HG02852 (cell line): ENCODE measurements around the gene MRPS27.

Experiments
- ATAC-seq: cut with Tn5 transposase; IDR thresholded peaks from one replicate; pipeline ENCODE4 v1.9.1; 2021; ENCODE audit warnings: mild to moderate bottlenecking, moderate library complexity; ENCODE audit not compliant: unreplicated experiment

The MRPS27 gene

DNA sequence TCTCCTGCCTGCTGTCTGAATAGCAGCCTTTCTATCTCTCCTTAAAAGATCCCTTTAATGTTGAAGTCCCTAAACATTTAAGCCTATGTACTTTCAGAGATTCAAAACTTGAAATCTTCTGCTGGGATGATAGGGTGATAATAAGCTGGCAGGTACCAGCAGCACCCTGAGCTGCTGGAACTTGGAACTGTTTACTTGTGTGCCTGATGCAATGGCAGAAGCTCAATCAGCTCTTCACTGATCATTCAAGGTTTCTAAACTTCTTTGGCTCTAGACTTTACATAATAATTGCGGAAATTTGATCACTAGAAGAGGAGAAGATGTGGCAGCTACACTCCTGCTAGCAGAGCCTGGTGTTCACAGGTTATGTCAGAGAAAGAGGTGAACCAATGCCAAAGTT lies 27.6 kb downstream of the MRPS27 start:
- ATAC-seq: no peak

DNA sequence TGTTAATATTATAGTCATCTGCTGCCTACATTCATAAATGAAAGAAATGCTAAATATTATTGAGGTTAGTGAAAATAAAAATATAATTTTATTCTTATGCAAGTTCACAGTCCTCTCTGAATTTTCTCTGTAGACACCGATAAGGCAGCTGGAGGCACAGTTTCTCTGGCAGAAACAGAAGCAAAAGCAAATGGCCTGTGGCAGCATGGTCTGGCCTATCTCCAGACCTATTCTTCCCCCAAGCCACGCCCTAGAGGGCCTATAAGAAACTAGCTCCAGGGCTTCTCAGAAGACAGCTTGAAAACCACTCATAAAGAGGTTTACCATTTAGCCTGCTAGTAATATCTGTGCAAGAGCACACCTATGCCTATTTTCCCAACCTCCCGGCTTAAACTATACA lies 28.4 kb downstream of the MRPS27 start:
- no peak for ATAC-seq

DNA sequence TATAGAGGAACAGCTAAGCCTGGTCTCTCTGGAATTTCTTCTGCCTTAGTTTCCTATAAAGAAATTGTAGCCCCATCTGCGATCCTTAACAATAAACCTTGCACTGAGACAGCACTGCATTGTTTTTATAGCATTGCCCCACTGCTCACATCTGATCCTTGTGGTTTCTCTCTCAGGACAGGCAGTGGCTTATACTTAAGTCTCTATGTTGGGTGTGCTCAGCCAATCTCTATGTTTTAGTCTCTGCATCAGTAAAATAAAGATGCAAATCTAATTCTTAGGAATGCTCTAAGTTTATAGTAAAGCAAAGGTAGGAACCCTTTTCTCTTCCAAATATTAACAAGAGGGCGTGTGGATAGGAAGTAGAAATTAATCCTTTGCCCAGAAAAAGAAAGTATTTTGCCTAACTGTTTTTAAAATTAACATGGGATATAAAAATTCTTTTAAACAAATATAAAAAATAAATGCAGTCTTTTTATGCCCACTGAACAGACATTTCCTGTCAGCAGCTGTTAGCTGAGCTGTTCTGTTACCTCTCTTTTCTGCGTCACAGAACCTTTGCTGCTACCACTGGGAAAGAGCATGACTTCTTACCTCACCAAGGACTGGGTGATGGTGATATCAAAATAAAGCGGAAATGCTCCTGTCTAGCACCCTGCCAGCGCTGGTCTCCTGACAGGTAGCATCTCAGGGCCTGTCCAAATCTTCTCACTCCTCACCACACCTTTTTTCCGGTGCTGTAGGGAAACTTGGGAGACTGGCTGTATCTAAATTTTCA lies 29.5 kb downstream of the MRPS27 start:
- ATAC-seq: no peak

DNA sequence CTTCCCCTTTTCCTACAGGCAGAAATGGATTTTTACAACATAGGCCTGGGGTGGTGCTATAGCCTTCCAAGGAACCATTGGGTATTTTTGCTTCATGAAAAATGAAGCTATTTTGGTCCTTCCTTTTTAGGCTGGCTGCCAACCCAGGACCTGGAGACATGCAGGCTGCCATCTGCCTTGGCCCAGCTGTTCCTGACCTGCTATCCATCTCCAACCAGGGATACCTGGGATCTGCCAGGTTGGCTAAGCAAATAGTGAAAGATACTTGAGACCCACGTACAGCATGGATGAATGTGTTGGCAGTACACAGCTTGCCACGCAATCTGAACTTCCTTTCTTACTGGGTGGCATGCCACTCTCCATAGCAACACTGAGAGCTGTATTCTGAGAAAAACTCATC lies 31.1 kb downstream of the MRPS27 start:
- no peak for ATAC-seq

DNA sequence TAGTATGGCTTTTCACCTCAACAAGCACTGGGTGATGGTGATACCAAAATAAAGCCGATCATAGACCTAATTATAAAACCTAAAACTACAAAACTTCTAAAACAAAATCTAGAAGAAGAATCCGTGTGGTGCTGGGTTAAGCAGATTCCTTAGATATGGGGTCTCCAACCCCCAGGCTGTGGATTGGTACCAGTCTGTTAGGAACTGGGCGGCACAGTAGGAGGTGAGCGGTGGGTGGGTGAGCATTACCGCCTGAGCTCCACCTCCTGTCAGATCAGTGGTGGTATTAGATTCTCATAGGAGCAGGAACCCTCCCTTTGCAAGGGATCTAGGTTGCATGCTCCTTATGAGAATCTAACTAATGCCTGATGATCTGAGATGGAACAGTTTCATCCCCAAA lies 33.2 kb downstream of the MRPS27 start:
- ATAC-seq: no peak

DNA sequence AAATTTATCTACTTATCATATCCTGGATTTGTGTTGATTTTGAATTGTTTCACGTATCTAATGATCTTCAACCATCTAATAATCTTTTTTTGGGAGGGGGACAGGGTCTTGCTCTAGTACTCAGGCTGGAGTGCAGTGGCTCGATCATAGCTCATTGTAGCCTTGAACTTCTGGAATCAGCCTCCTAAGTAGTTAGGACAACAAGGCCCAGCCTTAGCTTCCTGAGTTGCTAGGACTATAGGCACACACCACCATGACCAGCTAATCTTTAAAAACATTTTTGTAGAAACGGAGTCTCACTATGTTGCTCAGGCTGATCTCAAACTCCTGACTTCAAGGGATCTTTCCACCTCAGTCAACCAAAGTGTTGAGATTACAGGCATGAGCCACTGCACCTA lies 34.6 kb downstream of the MRPS27 start:
- no peak for ATAC-seq

DNA sequence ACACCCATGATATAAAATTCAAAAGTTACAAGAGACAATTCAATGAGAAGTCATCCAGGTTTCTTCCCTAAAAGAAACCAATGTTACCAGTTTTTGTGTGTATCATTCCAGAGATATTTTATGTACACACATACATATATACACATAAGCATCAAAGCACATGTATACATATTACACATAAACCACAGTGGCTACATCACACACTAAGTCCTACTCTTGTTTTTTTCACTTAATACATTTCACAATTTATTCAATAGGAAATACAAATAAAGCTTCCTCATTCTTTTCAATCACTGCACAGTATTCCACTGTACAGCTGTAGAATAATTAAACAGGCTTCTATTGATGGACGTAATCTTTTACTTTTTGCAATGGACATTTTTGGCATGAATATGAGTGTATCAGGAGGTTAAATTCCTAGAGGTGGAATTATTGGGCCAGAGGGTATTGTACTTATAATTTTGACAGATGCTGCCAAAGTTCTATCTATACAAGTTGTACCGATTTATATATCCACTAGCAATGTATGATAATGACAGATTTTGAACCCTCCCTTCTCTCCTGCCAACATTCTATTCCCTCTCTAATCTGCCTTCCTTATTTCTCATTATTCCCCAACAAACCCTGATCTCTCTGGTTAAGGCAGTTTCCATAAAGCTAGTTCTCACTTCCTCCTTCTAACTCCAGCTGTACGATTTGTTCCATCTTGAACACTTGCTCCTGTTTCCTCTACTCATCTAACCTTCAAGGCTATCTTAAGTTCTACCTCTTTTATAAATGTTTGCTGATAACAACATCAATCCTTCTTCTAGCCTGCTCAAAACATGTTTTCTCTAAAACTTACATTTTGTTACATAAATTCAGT lies 35.2 kb downstream of the MRPS27 start:
- no peak for ATAC-seq

DNA sequence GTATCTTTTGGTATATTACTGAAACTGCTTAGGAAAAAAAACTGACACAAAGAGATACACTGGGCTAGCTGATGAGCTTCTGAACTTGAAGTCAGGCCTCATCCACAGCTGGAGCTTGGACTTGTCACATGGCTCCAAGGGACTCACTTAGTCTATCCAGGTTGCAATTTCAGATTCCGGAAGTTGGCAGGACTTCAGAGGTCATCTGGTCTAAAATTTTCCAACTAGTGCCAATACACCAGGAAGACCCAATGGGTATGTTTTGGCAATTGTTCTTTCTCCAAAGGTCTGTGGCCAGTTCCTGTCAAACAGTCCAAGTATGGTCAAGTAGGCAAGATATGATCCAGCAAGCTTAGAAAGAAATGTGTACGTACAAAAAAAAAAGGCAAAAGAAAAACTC lies 36.7 kb downstream of the MRPS27 start:
- no peak for ATAC-seq

DNA sequence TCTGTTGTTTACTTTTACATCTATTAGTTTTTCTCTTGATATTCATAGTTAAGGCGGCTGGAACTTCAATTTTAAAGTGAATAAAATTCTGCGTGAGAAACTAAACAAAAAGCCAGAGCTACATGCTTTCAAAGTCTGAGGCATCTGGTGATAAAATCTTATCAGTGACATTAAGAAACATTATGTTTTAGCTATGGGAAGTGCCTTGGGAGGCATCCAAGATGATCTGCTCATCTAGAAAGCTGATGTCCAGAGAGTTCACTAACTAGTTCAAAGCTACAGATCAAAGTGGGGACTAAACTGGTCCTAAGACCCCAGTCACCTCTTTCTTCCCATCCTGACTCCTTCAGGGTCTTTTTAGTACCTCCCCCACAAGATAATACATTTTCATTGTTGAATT lies 37.2 kb downstream of the MRPS27 start:
- no peak for ATAC-seq

DNA sequence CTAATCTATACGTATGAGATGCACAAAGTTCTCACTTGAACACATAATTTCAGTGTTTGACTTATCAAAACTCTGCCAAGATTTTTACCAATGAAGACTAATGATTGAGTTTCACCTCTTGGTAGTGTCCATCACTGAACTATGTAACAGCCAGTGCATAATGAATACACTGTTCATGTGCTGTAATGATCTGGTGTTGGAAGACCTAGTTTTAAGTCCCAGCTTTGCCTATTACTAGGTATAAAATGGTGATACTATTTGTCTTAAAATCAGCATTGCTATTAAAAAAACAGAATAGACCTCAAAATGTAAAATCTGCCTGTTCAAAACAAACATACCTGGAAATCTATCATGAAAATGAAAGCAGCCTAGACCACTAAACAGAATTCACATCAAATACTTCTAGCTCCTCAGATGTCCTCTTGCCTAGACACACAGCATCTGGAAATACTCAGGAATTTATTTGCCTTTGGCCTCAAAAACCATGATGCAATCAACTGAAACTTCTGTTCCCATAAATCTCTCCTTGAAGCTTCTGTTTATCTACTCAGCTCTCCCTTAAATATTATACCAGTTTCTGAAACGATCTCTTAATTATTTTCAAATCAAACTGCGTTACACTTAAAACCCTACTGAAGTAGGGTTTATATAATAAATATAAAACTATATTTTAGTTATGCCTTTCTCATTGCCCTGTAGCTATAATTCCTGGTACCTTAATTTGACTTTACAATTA lies 38.1 kb downstream of the MRPS27 start:
- no peak for ATAC-seq

DNA sequence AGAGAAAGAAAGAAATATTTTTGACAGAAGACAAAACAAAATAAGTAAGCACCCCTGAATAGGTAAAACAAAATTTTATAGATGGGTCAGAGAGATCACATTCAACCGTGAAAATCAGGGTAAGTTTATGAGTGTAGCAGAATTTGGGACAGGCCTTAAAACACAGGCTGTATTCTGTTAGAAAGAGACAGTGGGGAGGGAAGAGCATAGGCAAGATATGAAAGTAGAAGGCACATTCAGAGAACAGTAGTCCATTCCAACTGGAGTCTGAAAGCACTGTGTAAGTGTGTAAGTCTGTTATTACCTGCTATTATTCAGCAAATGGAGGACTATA lies 38.6 kb downstream of the MRPS27 start:
- ATAC-seq: no peak

DNA sequence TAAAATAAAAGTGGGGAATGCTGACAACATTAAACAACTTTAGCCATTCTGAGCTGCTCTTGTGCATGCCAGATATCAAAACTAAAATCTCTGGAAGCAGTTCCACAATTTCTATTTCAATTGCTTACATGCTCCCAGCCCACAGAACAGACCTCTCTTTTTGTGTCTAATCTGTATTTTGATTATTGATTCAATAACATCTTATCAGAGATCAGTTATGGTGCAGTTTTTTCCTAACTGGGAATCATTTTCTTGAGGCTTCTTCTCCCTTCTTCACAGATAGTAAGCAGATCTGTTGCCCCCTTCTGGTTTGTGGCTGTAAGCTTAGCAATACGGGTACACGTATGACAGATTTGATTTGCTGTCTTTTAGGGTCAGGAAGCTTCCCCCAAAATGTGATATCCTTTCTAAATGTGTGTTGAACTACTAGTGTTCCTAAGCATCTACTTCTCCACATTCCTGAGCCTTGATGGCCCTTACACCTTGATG lies 39.4 kb downstream of the MRPS27 start:
- no peak for ATAC-seq

DNA sequence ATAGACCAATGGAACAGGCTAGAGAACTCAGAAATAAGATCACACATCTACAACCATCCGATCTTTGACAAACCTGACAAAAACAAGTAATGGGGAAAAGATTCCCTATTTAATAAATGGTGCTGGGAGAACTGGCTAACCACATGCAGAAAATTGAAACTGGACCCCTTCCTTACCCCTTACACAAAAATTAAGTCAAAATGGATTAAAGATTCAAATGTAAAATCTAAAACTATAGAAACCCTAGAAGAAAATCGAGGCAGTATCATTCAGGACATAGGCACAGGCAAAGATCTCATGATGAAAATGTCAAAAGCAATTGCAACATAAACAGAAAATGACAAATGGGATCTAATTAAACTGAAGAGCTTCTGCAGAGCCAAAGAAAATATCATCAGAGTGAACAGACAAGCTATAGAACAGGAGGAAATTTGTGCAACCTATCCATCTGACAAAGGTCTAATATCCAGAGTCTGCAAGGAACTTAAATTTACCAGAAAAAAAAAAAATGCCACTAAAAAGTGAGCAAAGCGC lies 43.8 kb downstream of the MRPS27 start:
- no peak for ATAC-seq

DNA sequence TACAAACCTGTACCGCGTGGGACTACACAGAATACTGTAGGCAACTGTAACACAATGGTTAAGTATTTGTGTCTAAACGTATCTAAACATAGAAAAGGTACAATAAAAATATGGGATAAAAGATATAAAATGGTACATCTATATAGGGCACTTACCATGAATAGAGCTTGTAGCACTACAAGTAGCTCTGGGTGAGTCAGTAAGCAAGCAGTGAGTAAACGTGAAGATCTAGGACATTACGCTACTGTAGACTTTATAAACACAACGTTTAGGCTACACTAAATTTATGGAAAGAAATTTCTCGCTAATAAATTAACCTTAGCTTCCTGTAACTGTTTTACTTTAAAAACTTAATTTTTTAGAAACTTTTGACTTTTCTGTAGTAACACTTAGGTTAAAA lies 46.5 kb downstream of the MRPS27 start:
- no peak for ATAC-seq

DNA sequence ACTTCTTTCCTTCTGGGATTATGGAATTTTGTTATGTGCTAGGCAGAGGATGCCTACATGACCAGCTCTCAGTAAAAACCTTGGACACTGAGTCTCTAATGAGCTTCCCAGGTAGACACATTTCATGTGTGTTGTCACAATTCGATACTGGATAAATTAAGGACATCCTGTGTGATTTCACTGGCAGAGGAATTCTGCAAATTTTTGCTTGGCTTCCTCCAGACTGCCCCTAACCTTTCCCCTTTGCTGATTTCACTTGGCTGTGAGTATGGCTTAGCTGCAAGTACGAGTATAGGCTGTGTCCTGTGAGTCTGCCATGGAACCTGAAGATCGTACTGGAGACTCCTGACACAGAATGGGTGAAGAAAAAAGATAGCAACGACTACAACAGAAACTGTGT lies 47.6 kb downstream of the MRPS27 start:
- ATAC-seq: no peak

DNA sequence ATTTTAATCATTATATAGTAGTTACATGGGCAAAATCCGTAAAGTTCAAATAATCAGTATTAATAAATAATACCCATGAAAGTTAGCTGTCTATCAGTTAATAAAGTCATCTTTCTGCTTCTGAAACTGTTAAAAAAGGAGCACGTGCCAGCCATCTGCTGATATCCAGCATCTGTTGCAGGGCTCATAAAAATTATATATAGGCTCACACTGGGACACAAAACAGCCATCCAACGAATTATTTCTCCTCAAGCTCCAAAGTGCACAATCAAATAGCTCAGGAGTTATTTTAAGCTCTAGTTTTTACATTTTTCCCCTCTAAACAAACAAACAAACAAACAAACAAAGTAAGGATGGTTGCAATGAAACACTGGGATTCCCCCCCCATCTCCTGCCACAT lies 48.3 kb downstream of the MRPS27 start:
- no peak for ATAC-seq

DNA sequence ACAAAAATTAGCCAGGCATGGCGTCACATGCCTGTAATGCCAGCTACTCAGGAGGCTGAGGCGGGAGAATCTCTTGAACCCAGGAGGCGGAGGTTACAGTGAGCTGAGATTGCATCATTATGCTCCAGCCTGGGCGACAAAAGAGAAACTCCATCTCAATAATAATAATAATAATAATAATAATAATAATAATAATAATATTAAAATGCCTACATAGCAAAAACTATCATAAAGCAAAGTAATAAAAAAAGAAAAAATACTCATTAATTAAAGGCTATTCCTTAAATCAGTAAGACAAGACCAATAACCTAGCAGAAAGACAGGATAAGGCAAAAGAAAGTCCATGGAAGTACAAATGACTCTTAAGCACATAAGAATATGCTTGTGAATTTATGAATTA lies 50.0 kb downstream of the MRPS27 start:
- ATAC-seq: no peak

DNA sequence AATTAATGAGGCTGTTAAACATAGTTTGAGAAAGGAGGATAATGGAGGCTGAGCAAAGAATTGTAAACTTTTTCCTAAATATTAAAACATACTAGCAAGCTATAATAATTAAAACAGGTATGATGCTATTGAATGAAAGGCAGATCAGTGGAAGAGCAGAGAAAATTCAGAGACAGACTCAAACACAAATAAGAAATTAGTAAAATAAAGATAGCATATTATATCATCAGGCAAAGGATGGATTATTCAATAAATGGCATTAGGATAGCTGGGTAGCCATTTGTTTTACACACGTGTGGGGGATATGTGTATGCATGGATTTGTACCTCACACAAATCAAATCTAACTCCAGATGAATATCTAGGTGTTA lies 50.6 kb downstream of the MRPS27 start:
- ATAC-seq: no peak

DNA sequence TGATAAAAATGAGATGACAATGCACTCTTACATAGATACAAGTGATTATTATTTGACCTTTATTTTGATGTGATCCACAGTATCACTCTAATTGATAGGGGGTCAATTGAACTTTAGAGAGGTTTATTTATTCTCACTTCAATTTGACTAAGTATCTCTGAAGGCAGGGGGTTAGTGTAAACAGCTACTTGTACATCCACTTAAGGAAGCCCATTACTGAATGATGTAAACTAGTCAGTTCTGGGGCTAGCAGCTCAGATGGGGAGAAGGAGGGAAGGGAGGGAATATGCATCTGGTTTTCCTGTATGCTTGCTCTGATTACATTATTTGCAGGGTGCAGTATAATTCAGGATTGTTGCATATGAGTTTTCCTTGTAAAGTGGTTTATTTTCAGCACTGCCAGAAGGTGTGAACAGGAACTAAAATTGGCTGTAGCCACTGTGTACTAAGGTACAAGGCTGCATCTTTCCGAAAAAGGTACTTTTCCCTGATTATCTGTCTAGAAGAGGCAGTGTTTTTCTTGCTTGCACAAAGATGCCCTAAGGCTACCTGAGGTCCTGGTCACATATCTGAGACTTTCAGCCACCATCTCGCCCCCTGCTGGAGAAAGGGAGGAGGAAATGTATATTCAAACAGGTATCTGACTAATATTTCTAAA lies 51.2 kb downstream of the MRPS27 start:
- no peak for ATAC-seq

DNA sequence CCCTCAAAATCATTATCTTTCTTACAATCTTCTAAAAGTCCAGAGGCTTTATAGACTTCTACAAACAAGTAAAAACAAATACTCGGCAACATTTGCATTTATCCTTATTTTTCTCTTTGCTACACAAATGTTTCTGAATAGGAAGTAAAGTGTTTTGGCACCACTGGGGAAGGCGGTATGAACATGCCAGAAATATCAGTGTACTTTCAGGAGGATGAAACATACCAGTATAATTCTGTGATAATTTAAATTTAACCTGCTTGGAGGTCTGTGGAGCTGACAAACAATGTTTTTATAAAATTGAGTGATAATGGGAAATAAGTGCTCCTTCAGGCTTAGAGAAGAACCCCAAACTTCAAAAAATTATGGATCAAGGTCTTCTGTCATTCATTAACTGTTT lies 51.8 kb downstream of the MRPS27 start:
- no peak for ATAC-seq

DNA sequence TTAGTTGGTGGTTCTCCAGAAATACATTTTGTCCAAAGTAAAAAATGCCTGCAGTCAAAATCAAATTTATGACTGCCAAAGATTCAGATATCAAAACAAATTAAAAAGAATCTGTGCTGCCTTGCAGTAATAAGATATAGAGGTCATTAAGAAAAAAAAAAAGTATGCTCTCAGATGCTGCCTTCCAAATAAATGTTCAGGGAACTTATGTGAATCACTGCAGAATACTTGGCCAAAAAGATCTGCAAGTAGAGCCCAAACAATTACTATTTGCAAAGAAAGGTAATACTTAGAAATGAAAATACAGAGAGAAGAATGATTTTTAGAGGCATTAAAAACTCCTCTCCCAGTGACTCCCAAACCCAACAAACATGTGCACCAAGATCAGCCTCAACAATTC lies 52.4 kb downstream of the MRPS27 start:
- ATAC-seq: no peak
